Activated CD8-positive, alpha-beta T cell treated with anti-CD3 and anti-CD28 coated beads, Interleukin-2, amount 10 ng/mL, durations not matched to agents 7 days and 5 days (primary cell): ENCODE measurements around the gene SPOCD1. TPM values are rescaled to one million over a fixed set of nuclear protein-coding genes. Genes with fewer than 3 reads are reported as not detected.

Experiments
- ATAC-seq: fragments of 150-1000 bp; cut with Tn5 transposase; one replicate; pipeline ENCODE4 v1.10.0; 2021; ENCODE audit warnings: moderate library complexity
- CTCF ChIA-PET: fragments of 350-600 bp; sonication (Branson Sonifier 250); formaldehyde crosslinking; loops from one replicate; lab custom pipeline; 2021; ENCODE audit warnings: antibody characterized with exemption; lab: Charles Lee
- POLR2A ChIA-PET: fragments of 350-600 bp; sonication (Branson Sonifier 250); formaldehyde crosslinking; loops from one replicate; lab custom pipeline; 2021; ENCODE audit warnings: antibody characterized with exemption; lab: Charles Lee
- DNase-seq: peaks from one replicate; pipeline ENCODE4 v3.0.0-alpha.2; 2020
- H3K27ac Mint-ChIP-seq: one replicate; pipeline ENCODE4 v1.8.0; 2021; ENCODE audit warnings: mild to moderate bottlenecking, mixed read lengths
- H3K27me3 Mint-ChIP-seq: one replicate; pipeline ENCODE4 v1.8.0; 2021; ENCODE audit warnings: low read depth, mixed read lengths
- H3K36me3 Mint-ChIP-seq: one replicate; pipeline ENCODE4 v1.8.0; 2021; ENCODE audit warnings: low read depth, mixed read lengths
- H3K4me1 Mint-ChIP-seq: one replicate; pipeline ENCODE4 v1.8.0; 2021; ENCODE audit warnings: low read depth, mixed read lengths
- H3K4me3 Mint-ChIP-seq: one replicate; pipeline ENCODE4 v1.8.0; 2021; ENCODE audit warnings: mild to moderate bottlenecking, mixed read lengths
- H3K9me3 Mint-ChIP-seq: one replicate; pipeline ENCODE4 v1.8.0; 2022; ENCODE audit warnings: mixed read lengths; ENCODE audit not compliant: insufficient read depth
- total RNA-seq, 2 experiments: library from RNA; stranded (reverse); gene quantifications; one replicate each; pipeline ENCODE4 v1.2.3, GENCODE V29; 2021

The SPOCD1 gene
- total RNA-seq, 2 experiments from 2014 or later, result not detected

GRCh38 chr1:31786366-31787060 lies 29.3 kb downstream of the SPOCD1 start:
- Mint-ChIP-seq H3K4me1 (peaks cover 12% of the 10 kb centered on the region), H3K4me3 (no peak overlapping the region), H3K27me3 (no peaks in the 10 kb centered on the region), H3K36me3 (no peaks in the 10 kb centered on the region), H3K9me3 (no peaks in the 10 kb centered on the region), H3K27ac (no peak overlapping the region)
- ATAC-seq (no peak), DNase-seq (no peak)
- ChIA-PET POLR2A (no interaction called here), CTCF (interaction anchor here (3.5 kb wide), 1 partner anchor 41 kb away, joined by 24 read pairs; no protein-coding TSS in a partner anchor)

- Mint-ChIP-seq H3K36me3 (no peaks in the 10 kb centered on the region), H3K4me3 (no peak overlapping the region), H3K27ac (no peak overlapping the region), H3K27me3 (no peaks in the 10 kb centered on the region), H3K4me1 (peaks cover 12% of the 10 kb centered on the region), H3K9me3 (no peaks in the 10 kb centered on the region)
- DNase-seq (no peak), ATAC-seq (no peak)
- CTCF ChIA-PET, result no interaction called here
- POLR2A ChIA-PET, result no interaction called here
These were observed 29.9 kb downstream of the SPOCD1 start for GRCh38 chr1:31785947-31786290.

- Mint-ChIP-seq H3K36me3 (no peaks in the 10 kb centered on the region), H3K9me3 (no peaks in the 10 kb centered on the region), H3K4me3 (no peak overlapping the region), H3K27ac (no peak overlapping the region), H3K4me1 (peaks cover 12% of the 10 kb centered on the region), H3K27me3 (no peaks in the 10 kb centered on the region)
- no peak for DNase-seq
- POLR2A ChIA-PET, result no interaction called here
- CTCF ChIA-PET, result no interaction called here
- no peak for ATAC-seq
These were observed 30.5 kb downstream of the SPOCD1 start for GRCh38 chr1:31785020-31785946.

GRCh38 chr1:31784356-31785019 lies 31.3 kb downstream of the SPOCD1 start:
- Mint-ChIP-seq H3K27ac (no peak overlapping the region), H3K9me3 (no peaks in the 10 kb centered on the region), H3K4me1 (peaks cover 10% of the 10 kb centered on the region), H3K27me3 (no peaks in the 10 kb centered on the region), H3K36me3 (no peaks in the 10 kb centered on the region), H3K4me3 (no peak overlapping the region)
- CTCF ChIA-PET, result no interaction called here
- DNase-seq (no peak), ATAC-seq (no peak)
- POLR2A ChIA-PET, result interaction anchor here (0.5 kb wide), 1 partner anchor 864 kb away, joined by 3 read pairs; no protein-coding TSS in a partner anchor

GRCh38 chr1:31783846-31784245 lies 32.0 kb downstream of the SPOCD1 start:
- H3K36me3 Mint-ChIP-seq, result no peaks in the 10 kb centered on the region

GRCh38 chr1:31782421-31783410 lies 33.1 kb downstream of the SPOCD1 start:
- Mint-ChIP-seq H3K27ac (no peak overlapping the region), H3K9me3 (no peaks in the 10 kb centered on the region), H3K36me3 (no peaks in the 10 kb centered on the region), H3K4me3 (no peak overlapping the region), H3K27me3 (no peaks in the 10 kb centered on the region), H3K4me1 (peaks cover 1% of the 10 kb centered on the region)
- POLR2A ChIA-PET, result no interaction called here
- DNase-seq (no peak), ATAC-seq (no peak)
- CTCF ChIA-PET, result interaction anchor here (1.2 to 1.3 kb wide), 2 partner anchors 19 to 386 kb away, joined by 3 read pairs; no protein-coding TSS in a partner anchor

More at GRCh38 chr1:31783846-31784245, 32.0 kb downstream of the SPOCD1 start:
- POLR2A ChIA-PET, result no interaction called here
- CTCF ChIA-PET, result interaction anchor here (1.2 to 1.3 kb wide), 2 partner anchors 20 to 387 kb away, joined by 3 read pairs; no protein-coding TSS in a partner anchor
- Mint-ChIP-seq H3K4me1 (peaks cover 7% of the 10 kb centered on the region), H3K27me3 (no peaks in the 10 kb centered on the region), H3K4me3 (no peak overlapping the region), H3K9me3 (no peaks in the 10 kb centered on the region), H3K27ac (no peak overlapping the region)
- no peak for DNase-seq
- ATAC-seq, result no peak

GRCh38 chr1:31781756-31782371 lies 34.0 kb downstream of the SPOCD1 start:
- H3K27ac Mint-ChIP-seq, result no peak overlapping the region
- H3K9me3 Mint-ChIP-seq, result no peaks in the 10 kb centered on the region
- no peaks in the 10 kb centered on the region for H3K36me3 Mint-ChIP-seq
- no peak overlapping the region for H3K4me3 Mint-ChIP-seq
- H3K27me3 Mint-ChIP-seq, result peaks cover 7% of the 10 kb centered on the region
- no peak for ATAC-seq
- DNase-seq, result no peak
- H3K4me1 Mint-ChIP-seq, result no peaks in the 10 kb centered on the region
- ChIA-PET CTCF (no interaction called here), POLR2A (no interaction called here)

- H3K27me3 Mint-ChIP-seq, result peaks cover 12% of the 10 kb centered on the region
- CTCF ChIA-PET, result no interaction called here
- H3K27ac Mint-ChIP-seq, result no peak overlapping the region
- no peaks in the 10 kb centered on the region for H3K36me3 Mint-ChIP-seq
- POLR2A ChIA-PET, result no interaction called here
- H3K9me3 Mint-ChIP-seq, result no peaks in the 10 kb centered on the region
- DNase-seq, result no peak
- no peaks in the 10 kb centered on the region for H3K4me1 Mint-ChIP-seq
- ATAC-seq, result no peak
- no peak overlapping the region for H3K4me3 Mint-ChIP-seq
These were observed 34.6 kb downstream of the SPOCD1 start for GRCh38 chr1:31781138-31781755.

GRCh38 chr1:31780632-31781031 lies 35.2 kb downstream of the SPOCD1 start:
- H3K4me3 Mint-ChIP-seq, result no peak overlapping the region
- POLR2A ChIA-PET, result no interaction called here
- H3K9me3 Mint-ChIP-seq, result no peaks in the 10 kb centered on the region
- ATAC-seq, result no peak
- H3K27me3 Mint-ChIP-seq, result peaks cover 15% of the 10 kb centered on the region
- CTCF ChIA-PET, result interaction anchor here (1.7 kb wide), 1 partner anchor 35 kb away, joined by 5 read pairs; no protein-coding TSS in a partner anchor
- DNase-seq, result no peak
- no peak overlapping the region for H3K27ac Mint-ChIP-seq
- no peaks in the 10 kb centered on the region for H3K4me1 Mint-ChIP-seq
- H3K36me3 Mint-ChIP-seq, result no peaks in the 10 kb centered on the region

GRCh38 chr1:31779687-31780086 lies 36.1 kb downstream of the SPOCD1 start:
- no peak overlapping the region for H3K27ac Mint-ChIP-seq
- H3K27me3 Mint-ChIP-seq, result peaks cover 18% of the 10 kb centered on the region
- H3K4me1 Mint-ChIP-seq, result no peaks in the 10 kb centered on the region
- H3K36me3 Mint-ChIP-seq, result no peaks in the 10 kb centered on the region
- ChIA-PET CTCF (interaction anchor here (1.7 to 3.3 kb wide), 2 partner anchors 9 to 34 kb away, joined by 5 to 10 read pairs; no protein-coding TSS in a partner anchor), POLR2A (no interaction called here)
- DNase-seq (no peak), ATAC-seq (no peak)
- H3K4me3 Mint-ChIP-seq, result no peak overlapping the region
- no peaks in the 10 kb centered on the region for H3K9me3 Mint-ChIP-seq
